HS-5 (cell line): Measurements from ENCODE around the gene MCRIP1.

Experiments
- DNase-seq: peaks from one replicate; pipeline ENCODE4 v3.0.0-alpha.2; 2012; ENCODE audit warnings: low read depth

Gene MCRIP1

GRCh38 chr17:81803728-81804558 lies 29.1 kb downstream of the MCRIP1 start, which contains the start of gene GCGR:
Gene GCGR (plus strand): TSS chr17:81804150. CDS start chr17:81809019, 4,869 bp downstream.
- no peak for DNase-seq

DNA sequence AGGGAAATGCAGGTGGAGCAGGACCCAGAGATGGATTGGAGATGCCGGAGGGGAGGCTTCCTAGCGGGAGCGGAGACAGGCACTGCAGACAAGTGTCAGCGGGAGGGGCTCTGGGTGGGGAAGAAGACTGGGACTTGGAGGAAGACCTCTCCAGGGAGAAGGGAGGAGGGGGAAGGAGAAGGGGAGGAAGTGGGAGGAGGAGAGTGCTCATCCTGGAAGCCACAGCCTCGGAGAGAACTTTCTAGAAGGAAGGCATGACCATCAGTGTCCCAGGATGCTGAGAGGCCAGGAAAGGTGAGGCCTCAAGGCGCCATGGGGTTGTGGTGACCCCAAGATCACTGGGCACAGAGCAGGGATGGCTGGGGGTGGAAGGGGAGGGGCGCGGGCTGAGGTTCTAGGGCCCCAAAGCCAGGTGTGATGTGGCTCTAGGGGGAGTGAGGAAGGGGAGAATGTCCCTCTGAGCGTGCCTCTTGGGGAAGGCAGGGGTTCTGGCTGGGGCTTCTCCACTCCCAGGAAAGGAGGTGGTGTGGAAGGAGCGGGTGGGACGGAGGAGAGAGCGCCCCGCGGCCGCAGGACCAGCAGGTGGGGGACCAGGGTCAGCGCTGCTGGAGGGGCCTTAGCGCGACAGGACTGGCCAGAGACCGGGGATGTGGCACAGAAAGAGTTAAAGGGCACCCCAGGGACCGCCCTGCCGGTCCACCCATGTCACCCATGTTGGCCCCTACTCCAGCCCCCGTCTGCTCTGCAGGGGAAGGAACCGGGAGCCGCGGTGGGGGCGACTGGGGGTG lies 30.0 kb downstream of the MCRIP1 start:
- no peak for DNase-seq

- DNase-seq, result no peak
Observed at GRCh38 chr17:81802048-81802758, 30.9 kb downstream of the MCRIP1 start.

- no peak for DNase-seq
Observed at GRCh38 chr17:81801327-81801726, 31.8 kb downstream of the MCRIP1 start.

DNA sequence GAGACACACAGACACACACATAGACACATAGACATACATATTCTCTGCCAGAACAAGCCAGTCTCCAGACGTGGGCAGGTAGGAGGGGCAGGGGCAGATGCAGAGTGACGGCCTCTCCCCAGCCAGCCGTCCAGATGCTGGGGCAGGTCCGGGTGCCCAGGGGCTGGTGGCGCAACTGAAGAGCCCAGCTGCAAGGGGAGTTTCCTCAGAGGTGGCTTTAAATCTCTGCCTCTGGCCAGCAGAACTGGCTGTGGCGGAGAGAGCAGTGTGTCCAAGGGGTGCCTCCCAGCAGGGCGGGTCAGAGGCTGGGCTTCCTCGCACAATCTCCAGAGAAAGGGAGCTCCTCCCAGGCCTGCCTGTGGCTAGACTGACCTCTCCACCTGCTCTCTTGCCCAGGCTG lies 38.6 kb downstream of the MCRIP1 start:
- DNase-seq, result no peak

- DNase-seq, result no peak
Observed at GRCh38 chr17:81794074-81794476, 39.0 kb downstream of the MCRIP1 start.

GRCh38 chr17:81792675-81793615 lies 40.1 kb downstream of the MCRIP1 start:
- DNase-seq, result no peak
